Stomach (tissue), 4 donors: ENCODE results near the gene SLC35F4.

Source experiments
- CTCF ChIP-seq, 7 experiments: fragments of 450-650 bp in 4 of 7; fragments of 200-600 bp in 3 of 7; sonication (generic) in 3 of 7; IDR thresholded peaks; one replicate each; pipeline ENCODE4 v1.5.1; 2016 to 2019; ENCODE audit warnings: antibody characterized with exemption in 7 of 7, control low read depth in 2 of 7, mild to moderate bottlenecking in 1 of 7
- EP300 ChIP-seq: sonication (generic); formaldehyde crosslinking; IDR thresholded peaks from one replicate; pipeline ENCODE4 v1.6.1; 2017; ENCODE audit warnings: antibody characterized with exemption
- POLR2A ChIP-seq, 4 donors: fragments of 450-650 bp; IDR thresholded peaks; one replicate each; pipeline ENCODE4 v1.6.1; 2016; ENCODE audit warnings: antibody characterized with exemption in 4 of 4, control low read depth in 2 of 4, mild to moderate bottlenecking in 1 of 4, moderate library complexity in 1 of 4

DNA sequence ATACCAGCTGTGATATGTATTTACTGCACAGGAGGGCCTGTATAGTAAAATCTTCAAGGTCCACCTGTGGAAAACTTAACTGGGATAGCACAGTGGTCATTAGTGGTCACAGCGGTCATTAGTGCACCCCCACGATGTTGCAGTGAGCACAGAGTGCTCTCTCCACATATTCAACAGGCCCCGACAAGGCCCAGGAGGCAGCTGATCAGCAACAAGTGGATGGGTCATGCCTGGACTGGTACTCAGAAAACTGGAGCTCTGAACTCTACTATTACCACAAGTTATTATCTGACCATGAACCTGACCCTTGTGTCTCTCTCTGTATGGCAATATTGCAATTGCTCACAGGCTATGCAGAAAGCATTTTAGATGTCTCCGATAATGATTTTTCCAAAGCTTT is 129.5 kb downstream of the SLC35F4 start:
- TF ChIP-seq EP300 (no peak), CTCF (IDR thresholded peaks at IDR 0.05) (no peak), POLR2A (IDR thresholded peaks at IDR 0.05) (no peak)
